DMS53 (cell line): ENCODE measurements around the gene CKMT2.
"Not testable (repeated sequence)": the region's sequence is repeated elsewhere in the genome, so short reads cannot be mapped to it uniquely, and the experiment has no call there.

Source experiments
- DNase-seq: peaks from one replicate; lab custom pipeline; 2025; lab: John Stamatoyannopoulos, UW

CKMT2 gene

DNA sequence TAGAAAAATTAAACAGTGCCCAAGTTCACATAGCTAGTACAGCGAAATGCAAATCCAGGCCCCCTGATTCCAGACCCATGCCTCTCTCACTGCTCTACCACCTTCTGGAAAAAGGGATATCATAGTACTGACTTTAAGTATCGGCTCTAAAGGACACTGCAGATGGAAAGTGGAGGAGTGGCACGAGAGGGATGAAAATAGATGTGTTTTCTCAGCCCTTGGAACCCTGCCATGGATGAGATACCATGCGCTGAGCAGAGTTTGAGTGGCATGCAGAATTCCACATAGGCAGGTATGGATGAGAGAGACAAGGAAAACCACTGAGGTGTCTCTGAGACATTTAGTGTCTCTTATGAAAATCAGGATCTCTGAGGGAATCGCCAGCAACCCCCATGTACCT, 18.8 kb downstream of the CKMT2 start:
- no peak for DNase-seq

DNA sequence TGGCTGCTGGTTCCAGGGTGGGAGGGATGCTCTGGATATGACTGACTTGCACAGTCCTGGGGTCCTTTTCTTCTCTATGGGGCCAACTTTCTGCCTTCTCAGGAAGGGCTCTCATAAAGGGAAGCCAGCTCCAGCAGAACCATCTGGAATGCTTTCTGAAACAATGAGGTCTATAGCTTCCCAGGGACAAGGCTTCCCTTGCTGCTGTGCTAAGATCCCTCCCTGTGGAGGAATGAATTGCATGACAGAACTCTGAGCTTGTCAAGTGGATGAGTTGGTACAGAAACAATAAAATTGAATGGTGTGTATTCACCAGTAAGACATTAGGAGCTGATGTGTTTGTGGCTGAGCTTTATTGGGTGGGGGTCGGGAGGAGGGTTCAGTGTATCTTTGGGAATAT, 19.8 kb downstream of the CKMT2 start:
- DNase-seq = no peak

DNA sequence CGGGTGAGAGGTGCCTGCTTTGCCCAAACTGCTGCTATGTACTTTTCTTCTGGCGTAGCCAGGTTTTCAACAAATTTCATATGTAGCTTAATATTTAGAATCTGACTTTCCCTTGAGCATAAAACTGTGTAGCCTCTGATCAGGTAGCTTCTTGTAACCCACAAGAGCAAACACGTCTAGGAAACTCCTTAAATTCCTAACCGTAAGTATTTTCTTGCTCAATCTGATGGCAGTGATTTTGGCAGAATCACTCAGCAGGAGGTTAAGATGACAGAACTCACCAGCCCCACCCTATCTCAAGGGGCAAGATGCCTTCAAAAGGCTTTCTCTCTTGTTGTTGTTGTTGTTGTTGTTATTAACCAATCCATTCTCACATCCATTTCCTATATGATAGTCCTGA, 20.8 kb downstream of the CKMT2 start:
- no peak for DNase-seq

DNA sequence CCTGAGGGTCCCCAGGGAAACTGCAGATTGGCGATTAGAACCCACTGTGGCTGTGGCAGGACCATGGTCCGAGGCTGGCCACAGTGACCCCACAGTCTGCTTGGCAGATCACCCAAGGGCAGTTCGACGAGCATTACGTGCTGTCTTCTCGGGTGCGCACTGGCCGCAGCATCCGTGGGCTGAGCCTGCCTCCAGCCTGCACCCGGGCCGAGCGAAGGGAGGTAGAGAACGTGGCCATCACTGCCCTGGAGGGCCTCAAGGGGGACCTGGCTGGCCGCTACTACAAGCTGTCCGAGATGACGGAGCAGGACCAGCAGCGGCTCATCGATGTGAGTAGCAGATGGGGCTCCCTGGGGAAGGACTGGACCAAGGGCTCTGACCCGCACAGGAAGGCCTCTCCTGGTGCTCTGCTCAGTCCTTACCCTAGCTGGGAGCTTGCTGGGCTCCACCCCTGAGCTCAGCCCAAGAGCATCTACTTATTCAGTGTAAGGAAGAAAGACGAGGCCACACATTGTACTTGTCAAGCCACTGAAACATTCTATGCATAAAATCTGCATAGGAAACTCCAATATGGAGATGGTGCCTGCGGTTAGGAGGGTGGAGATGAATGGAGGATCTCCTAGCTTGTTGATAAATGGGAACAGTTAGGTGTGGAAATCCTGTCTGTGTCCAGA, 21.9 kb downstream of the CKMT2 start:
- DNase-seq = no peak

- DNase-seq = no peak
Measured at GRCh38 chr5:81256766-81257165, 23.6 kb downstream of the CKMT2 start.

DNA sequence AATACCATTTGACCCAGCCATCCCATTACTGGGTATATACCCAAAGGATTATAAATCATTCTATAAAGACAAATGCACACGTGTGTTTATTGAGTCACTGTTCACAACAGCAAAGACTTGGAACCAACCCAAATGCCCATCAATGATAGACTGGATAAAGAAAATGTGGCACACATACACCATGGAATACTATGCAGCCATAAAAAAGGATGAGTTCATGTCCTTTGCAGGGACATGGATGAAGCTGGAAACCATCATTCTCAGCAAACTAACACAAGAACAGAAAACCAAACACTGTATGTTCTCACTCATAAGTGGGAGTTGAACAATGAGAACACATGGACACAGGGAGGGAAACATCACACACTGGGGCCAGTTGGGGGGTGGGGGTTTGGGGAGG, 29.7 kb downstream of the CKMT2 start:
- not testable (repeated sequence) for DNase-seq

DNA sequence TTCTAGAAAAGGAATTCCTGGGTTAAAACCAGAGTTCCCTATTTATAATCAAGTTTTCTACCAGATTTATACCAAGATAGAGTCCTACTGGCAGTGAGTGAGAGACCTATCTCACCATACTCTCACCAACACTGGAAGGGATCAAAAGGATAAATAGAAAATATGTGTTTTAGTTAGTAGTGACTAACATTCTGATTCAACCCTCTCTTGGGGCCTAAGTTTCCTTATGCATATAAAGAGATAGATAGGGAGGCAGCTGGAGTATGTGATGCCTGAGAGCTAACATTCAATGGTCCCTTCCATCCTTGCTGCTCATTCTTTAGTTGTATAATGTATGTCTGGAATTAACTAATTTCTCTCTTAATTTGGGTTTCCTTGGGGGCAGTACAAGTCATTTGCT, 32.0 kb downstream of the CKMT2 start:
- no peak for DNase-seq

- peak; percentile 32 for DNase-seq
Measured at GRCh38 chr5:81268521-81269196, 35.5 kb downstream of the CKMT2 start.

GRCh38 chr5:81269751-81270393, 36.8 kb downstream of the CKMT2 start:
- DNase-seq = no peak

DNA sequence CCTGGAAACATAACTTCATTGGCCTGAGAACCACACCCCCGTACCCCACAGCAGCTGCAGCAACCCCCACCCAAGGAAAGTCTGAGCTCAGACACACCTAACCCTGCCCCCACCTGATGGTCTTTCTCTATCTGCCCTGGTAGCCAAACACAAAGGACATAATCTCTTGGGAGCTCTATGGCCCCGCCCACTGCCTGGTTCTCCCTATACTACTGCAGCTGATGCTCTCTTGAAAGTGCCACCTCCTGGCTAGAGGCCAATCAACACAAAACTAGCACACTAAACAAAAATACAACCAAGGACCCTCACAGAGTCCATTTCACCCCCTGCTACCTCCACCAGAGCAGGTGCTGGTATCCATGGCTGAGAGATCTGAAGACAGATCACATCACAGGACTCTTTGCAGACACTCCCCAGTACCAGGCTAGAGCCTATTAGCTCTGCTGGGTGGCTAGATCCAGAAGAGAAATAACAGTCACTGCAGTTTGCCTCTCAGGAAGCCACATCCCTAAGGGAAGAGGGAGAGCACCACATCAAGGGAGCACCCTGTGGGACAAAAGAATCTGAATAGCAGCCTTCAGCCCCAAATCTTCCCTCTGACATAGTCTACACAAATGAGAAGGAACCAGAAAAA, 37.4 kb downstream of the CKMT2 start:
- DNase-seq = not testable (repeated sequence)

DNA sequence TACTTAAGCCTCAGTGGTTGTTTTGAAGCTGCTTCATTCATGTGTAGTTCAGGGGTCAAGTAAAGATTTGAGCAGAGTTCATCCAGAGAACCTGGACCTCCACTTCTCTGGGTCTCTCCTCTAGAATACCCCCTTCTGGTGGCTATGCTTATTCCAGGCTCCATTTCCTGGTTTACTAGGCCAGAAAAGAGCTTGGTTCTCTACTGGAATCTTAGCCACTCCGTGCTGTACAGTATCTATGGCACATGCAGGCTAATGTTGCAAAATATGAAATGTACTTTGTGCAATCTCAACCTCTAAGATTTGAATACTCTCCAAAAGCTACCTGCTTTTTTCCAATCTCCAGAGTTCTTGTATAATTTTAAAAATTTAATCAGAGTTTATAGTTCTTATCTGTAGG, 50.9 kb downstream of the CKMT2 start:
- no peak for DNase-seq

- DNase-seq = peak; percentile 20
Measured at GRCh38 chr5:81286059-81286617, 53.0 kb downstream of the CKMT2 start.

DNA sequence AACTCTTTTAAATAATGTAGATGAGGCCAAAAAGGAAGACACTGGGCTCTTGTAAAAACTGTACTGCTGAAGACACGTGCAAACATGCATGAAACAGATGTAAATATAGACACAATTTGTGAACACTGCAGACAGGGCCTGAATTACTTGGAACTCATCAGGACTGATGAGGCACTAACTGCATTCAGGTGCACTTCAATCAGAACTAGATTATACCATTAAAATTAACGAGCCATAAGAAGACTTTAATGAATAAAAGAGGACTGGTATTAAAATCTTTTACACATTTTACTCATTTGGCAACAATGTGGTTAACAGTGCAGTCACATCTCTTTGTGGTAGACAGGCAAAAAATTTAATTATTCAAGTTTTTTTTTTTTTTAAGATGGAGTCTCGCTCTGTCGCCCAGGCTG, 54.9 kb downstream of the CKMT2 start:
- DNase-seq = no peak

DNA sequence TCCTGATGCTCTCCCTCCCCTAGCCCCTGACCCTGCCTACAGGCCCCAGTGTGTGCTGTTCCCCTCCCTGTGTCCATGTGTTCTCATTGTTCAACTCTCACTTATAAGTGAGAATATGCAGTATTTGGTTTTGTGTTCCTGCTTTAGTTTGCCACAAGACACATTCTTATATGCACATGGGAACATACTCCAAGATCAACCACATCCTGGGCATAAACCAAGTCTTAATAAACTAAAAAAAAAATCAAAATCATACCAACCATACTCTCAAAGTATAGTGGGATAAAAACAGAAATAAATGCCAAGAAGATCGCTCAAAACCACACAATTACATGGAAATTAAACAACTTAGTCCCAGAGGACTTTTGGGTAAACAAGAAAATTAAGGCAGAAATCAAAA, 57.0 kb downstream of the CKMT2 start:
- DNase-seq = no peak

DNA sequence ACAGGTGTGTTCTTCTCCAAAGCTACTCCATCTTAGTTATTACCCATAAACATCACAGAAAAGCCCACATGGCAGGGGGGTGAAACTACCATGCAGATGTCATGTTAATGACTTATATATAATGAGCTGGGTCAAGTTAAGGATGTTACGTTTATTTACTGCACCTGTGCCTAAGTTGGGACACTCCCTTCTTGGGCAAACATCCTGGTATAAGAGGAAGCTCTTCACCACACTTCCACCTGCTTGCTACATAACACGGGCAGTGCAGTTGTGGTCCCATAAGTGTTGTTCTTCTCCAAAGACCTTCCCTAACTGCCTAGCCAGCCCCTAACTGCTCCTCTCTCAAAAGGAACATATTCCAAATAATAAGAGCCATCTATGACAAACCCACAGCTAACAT, 59.0 kb downstream of the CKMT2 start:
- peak; percentile 28 for DNase-seq

GRCh38 chr5:81294021-81294420, 60.9 kb downstream of the CKMT2 start:
- DNase-seq = not testable (repeated sequence)

- DNase-seq = no peak
Measured at GRCh38 chr5:81297531-81297930, 64.4 kb downstream of the CKMT2 start.

- DNase-seq = peak; percentile 61
Measured at GRCh38 chr5:81300921-81301270, 67.8 kb downstream of the CKMT2 start.

GRCh38 chr5:81301271-81302015, 68.3 kb downstream of the CKMT2 start, which contains the start of gene ZCCHC9:
ZCCHC9 (plus strand) TSS chr5:81301587; CDS start chr5:81304758, 3,171 bp downstream.
- DNase-seq = peak; percentile 97

GRCh38 chr5:81302596-81302995, 69.5 kb downstream of the CKMT2 start:
- no peak for DNase-seq

DNA sequence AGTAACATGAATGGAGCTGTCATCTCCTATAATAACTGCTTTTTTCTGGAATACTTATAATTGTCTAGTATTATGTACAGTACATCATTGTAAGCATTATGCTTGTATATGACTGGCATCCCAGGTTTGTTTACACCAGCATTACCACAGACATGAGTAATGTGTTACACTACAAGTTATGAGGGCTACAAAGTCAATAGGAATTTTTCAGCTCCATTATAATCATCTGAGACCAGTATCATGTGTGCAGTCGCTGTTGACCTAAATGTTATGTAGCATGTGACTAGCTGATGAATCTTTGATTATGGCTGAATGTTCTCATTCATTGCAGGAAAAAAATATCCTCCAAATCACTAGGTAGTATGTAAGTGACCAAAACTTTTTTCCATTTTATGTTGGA, 70.4 kb downstream of the CKMT2 start:
- peak; percentile 3 for DNase-seq

- no peak for DNase-seq
Measured at GRCh38 chr5:81305785-81306184, 72.7 kb downstream of the CKMT2 start.
